GM18861 (cell line): ENCODE measurements around the gene EGF.

Experiments used
- ATAC-seq: cut with Tn5 transposase; IDR thresholded peaks from one replicate; pipeline ENCODE4 v1.9.1; 2021; ENCODE audit not compliant: unreplicated experiment

Gene EGF

DNA sequence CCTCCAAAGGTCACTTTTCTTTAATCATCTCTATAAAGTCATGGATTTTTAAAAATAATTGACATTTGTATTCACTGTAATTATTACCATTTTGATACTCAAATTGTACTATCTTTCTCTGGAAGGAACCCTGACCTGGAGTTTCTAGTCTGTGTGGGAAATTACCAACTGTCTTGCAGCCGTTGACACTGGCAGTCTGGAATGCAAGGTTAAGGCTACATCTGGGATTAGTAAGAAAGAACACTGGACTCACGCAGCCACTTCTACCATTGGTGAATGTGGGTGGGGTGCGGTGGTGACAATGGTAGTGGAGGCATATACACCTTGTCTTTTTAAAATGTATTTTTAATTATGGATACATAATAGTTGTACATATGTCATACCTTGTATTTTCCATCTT lies 40.9 kb downstream of the EGF start:
- no peak for ATAC-seq

DNA sequence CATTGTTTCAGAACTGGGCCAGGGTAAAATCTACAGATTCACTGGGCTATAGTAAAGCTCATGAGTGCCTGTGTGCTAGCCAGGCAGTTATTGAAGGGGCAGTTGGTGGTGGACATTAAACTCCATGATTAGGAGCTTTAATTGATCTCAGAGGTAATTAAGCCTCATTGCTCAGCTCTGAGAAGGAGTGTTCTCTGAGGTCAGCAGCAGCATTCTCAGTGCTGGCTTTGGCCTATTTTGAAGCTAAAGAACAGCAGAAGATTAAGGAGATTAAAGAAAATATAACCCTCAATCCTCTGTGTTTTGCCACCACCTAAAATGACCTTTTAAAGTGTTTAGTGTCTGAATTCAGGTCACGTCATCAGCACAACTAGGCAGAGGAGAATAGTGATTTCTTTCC lies 42.5 kb downstream of the EGF start:
- ATAC-seq = no peak

DNA sequence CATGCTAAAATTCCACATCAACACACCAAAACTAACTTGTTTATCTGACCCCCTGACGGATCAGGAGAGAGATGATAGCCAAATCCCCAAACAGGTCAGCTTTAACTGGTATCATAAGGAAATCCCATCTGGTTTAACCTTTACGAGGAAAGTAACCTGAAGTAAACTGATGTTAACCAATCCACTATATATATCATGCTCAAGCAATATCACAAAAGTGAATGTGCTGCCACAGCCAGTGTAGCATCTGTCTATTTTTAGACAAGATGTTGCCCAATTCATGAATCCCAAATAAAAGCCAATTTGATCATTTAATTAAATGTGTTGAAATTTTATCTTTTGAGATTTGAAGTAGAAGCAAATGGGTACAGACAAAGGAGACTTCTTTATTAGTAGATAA lies 44.5 kb downstream of the EGF start:
- no peak for ATAC-seq

DNA sequence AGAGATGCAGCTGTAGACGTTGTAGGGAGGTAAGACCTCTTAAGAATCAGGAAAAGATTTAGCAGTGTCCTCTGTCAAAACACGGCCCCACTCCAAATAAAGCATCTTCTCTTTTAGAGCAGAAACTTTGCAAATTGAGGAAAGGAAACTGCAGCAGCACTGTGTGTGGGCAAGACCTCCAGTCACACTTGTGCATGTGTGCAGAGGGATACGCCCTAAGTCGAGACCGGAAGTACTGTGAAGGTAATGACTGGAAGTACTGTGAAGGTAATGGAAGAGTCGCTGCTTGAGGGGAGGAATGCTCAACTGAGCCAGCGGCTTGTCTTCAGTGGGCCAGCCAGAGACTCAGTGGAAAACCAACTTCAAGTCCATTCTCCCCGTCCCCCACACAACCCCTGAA lies 46.5 kb downstream of the EGF start:
- ATAC-seq = no peak

DNA sequence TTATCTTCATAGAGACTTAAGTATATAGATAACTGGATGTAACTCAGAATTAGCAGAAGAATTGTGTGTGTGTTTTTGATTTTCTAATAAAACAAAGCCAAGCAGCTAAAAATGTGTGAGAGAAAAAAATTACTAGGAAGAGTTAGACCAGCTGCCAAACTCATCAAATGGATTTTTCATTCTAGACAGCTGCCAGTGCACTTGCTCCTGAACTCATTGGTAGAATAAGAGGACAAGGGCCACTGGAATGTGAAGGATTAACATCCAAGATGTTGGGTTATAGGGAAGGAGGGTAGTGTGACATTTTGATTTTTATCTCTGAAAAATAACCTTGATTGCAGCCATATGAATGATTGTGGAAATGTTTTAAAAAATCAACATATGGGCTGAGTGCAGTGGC lies 49.7 kb downstream of the EGF start:
- no peak for ATAC-seq

DNA sequence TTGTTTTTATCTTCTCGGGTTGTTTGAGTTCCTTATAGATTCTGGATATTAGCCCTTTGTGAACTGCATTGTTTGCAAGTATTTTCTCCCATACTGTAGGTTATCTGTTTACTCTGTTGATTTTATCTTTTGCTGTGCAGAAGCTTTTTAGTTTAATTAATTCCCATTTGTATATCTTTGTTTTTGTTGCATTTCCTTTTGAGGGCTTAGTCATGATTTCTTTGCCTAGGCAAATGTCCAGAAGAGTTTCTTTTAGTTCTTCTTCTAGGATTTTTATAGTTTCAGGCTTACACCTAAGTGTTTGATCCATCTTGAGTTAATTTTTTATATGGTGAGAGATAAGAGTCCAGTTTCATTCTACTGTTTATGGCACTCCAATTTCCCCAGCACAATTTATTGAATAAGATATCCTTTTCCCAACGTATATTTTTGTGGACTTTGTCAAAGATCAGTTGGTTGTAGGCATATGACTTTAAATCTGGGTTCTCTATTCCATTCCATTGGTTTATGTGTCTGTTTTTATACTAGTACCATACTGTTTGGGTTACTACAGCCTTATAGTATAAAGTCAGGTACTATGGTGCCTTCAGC lies 54.3 kb downstream of the EGF start:
- no peak for ATAC-seq

DNA sequence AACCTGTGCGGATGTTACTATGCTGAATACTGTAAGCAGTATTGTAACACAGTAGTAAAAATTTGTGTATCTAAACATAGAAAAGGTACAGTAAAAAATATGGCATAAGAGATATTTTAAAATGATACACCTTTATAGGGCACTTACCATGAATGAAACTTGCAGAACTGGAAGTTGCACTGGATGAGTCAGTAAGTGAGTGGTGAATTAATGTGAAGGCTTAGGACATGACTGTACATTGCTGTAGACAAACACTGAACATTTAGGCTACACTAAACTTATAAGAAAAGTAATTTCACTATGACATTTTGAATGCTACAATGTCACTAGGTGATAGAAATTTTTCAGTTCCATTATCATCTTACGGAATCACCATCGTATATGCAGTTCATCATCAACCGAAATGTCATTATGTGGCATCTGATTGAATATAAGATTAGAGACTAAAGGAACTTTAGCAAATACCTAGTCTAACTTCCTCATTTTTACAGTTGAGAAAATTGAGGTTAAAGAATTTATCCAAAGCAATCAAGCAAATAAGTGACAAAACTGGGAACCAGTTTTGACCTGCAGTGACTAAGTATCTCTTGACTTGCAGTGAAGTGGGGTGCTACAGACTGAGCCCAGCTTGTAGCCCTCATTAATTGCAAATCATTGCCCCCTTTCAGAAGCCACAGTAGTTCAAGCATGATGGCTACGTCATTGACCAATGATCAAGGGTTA lies 55.3 kb downstream of the EGF start:
- ATAC-seq = peak; percentile 54

DNA sequence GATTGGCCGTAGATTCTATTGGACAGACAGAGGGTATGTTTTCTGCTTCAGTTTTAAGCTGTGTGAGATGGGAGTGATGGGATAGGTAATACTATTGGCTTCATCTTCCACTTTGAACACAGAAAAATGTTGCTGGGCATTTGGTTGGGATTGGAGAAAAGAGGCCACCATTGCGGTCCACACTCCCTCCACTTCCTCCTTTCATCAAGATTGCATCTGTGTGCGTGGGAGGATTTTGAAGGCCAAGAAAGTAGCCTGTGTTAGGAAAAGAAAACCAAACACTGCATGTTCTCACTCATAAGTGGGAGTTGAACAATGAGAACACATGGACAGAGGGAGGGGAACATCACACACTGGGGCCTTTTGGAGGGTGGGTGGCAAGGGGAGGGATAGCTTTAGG lies 56.4 kb downstream of the EGF start:
- ATAC-seq = no peak

DNA sequence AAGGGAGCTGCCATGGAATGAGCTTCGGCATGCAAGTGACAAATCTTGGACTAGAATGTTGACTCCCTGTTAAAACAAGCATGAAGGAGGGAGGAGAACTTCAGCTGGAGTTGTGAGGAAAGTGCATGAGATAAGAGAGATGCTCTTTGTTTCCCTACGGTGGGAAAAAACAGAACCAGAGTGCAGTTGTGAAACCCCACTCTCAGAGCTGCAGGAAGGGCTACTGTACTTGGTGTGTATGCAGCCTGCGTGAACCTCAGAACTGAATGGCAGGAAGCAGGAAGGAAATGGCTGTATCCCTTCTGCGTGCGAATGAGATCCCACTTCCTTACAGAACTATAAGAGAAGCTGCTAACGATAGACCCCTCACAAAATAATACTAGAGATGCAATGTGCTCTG lies 57.2 kb downstream of the EGF start:
- ATAC-seq = no peak

DNA sequence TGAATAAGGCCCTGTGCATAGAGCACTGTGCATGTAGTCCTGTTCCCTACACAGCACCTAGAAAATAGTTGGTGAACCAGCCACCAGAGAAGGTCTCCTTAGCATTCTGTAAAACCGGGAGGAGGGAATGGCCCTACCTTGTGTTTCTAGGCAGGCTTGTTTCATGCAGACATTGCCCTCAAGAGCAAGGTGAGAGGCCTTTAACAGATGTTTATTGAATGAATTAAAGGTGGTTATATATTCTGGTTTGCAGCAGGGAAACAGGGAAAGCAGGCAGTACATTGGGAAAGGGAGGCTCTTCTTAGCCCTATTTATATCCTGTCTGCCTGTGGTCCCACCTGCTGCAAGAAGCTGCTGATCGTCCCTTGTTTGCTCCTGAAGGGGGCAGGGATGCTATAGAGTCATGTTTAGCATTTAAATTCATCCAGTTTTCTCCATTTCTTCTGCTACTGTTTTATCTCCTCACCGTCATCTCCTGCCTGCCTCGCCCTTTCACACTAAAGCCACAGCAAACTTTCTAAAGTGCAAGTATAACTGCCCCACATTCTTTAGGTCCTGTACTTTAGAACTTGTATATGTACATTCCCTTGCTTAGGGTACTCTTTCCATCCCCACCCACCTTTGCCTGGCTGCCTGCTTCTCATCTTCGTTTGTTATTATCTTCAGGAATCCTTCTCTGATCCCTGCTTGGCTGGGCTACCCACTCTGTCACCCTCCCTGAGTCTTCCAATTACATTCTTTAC lies 60.3 kb downstream of the EGF start:
- ATAC-seq = no peak

DNA sequence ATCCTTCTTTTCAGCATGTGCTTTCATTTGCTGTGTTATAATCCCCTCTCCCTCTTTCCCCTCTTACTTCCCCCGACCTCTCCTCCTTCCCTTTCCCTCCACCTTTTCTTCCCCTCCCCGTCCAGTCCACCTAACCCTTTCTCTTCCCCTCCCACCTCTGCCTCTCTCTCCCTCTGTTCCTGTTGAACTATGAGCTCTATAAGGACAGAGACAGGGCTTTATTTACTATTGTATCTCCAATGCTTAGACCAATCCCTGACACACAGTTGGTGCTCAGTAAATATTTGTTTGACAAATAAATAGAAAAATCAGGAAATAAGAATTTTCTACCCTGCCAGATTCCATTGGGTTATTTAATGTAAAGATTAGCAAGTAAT lies 60.8 kb downstream of the EGF start:
- ATAC-seq = no peak

DNA sequence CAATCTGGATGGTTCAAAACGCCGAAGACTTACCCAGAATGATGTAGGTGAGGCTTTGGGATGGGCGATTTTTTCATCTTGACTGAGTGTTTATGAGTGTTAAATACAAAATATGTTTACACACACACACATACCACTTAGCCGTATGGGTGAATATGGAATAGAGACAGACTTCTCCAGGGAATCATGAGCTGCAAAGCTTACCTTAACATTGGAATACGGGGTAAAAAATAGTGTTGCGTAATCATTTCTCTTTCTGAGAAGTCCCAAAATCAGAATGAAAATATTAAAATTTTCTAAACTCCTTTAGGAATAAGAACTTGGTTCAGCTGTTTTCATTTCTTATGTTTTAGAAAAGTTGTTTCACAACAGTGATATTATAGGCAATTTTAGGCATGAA lies 63.5 kb downstream of the EGF start:
- ATAC-seq = no peak

DNA sequence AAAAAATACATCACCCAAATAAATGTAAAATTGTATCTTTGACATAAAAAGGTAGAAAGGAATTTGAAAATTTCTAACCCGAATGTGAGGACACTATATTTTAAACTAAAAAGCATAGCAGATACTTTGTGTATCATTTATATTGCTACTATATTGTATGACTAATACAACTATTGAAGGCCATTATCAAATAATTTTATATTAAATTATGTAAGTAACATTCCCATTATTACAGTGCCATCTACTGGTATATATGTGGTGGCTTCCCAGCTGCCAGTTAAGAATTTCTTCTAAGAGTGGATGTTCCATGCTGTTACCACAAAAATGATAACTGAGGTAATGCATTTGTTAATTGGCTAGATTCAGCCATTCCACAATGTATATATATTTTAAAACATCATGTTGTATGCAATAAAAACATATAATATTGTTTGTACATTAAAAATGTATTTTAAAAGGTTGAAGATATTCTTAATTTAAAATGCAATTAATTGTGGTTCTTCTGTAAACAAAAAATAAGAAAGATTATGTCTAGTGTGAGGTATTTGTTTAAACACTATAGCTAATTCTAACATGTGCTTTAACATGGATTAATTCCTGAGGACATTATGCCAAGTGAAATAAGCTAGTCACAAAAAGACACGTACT lies 65.3 kb downstream of the EGF start:
- no peak for ATAC-seq

DNA sequence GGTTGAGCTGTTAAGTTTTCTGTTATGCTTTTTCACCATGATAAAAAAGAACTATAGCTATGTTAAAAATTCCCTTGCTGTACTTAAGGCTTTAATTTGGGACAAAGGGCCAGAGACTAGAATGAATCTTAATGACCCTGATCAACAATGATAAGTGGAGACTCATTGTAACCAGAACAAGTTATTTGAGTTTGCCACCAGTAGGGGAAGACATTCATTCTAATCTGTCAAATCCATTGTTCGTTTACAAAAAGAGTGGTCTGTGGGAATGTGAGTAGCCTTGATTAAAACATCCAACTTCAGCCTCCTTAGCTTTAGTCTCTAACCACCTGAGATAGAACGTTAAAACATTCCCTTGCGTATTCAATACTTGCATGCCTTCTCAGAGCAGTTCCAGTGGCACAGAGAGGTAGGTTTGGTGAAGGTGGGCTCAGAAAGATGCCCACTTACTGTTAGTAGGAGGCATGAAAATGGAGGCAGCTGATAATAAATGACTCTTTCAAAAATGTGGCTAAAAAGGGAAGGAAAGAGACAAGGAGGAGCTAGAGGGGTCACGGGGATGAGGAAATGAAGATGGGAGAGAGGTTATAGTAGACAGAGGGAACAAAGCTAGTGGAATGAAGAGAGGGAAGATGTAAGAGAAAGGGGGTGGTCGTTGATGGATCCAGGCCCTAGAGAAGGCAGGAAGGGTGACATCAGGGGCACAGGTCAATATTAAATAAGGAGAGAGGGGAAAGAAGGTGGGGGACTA lies 66.2 kb downstream of the EGF start:
- no peak for ATAC-seq

DNA sequence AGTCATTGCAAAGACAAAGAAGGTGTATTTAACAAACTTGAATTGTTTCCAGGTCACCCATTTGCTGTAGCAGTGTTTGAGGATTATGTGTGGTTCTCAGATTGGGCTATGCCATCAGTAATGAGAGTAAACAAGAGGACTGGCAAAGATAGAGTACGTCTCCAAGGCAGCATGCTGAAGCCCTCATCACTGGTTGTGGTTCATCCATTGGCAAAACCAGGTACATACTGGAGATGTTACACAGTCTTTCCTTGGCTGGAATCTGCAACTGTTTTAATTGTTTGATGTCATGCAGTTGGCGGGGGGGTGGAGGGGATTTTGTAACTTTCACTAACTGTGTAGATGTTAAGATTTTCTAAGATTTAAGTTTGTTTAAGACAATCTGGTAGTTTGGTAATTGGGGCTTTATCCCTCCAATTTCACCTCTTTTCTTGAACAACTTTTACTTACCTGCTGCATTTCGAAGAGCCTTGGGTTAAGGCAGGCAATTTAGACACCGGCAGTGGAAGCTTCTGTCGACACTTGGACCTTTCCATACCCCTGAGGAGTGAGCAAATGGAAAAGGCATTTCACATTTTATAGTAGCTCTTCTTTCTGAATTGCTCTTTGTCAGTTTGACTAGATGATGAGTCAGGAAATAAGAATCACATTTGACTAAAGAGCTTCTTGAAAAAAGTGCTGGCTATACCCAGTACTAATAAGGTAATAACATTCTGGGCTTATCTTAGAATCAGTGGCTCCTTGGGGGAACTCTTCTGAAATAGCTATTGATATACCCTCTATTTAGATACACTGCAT lies 67.4 kb downstream of the EGF start:
- no peak for ATAC-seq

DNA sequence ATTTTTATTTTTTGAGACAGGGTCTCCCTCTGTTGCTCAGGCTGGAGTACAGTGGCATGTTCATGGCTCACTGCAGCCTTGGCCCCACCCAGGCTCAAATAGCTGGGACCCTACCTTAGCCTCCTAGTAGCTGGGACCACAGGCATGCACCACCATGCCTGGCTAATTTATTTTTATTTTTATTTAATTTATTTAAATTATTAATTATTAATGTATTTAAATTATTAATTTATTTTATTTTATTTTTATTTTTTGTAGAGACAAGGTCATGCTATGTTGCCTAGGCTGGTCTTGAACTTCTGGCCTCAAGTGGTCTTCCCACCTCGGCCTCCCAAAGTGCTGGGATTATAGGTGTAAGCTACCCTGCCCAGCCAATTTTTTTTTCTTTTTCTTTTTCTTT lies 69.3 kb downstream of the EGF start:
- no peak for ATAC-seq

DNA sequence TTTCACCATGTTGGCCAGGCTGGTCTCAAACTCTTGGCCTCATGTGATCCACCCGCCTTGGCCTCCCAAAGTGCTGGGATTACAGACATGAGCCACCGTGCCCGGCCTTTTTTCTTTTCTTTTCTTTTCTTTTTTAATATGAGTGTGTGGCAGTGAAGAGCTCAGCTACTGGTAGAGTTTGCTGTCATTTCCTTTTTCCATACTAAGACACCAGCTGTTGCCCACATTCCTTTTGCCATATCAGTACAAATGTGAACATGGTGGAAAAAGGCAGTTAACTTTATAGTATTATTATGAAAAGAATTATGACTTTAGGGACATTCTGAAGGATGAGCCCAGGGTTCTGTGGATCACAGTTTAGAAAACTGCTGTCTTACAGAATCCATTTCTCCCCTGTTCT lies 69.8 kb downstream of the EGF start:
- no peak for ATAC-seq

DNA sequence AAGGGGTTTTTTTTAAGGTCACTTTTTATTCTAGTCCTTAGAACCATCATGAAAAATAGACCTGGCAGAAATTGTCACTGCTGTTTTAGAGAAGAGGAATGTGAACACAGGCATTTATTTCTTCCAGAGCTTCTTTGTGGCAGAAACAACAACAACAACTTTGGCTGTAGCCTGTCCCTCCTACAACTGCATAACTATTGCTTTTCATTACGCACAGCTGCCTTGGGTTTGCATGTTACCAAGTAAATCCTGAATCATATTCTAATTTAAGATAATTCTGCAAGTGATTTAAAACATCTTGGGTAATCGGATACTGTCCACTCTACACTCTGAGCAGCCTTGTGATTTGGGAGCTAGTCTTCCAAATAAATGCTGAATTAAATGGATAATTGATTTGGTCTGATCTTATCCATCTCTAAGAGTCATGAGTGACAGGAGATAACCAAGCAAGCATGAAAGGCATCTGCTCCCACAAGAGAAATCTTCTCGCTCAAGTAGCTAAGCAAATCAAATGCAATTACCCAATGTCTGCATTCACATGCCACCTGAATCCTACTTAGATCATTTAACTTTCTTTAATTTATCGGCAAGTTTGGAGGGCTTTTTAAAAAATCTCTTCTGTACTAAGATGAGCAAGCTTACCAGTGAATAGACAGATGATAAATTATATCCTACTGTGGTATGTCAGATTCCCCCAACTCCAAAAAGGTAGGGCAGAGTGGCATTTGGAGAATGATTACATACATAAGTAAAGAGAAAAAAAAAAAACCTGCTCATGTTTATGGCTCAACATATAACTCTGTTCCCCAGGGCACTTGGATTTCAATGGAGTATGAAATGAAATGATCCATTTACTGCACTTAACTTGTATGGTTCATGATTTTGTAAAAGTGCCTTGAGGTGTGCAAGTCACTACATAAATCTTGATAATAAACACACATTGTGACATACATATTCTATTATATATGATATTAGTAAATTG lies 73.6 kb downstream of the EGF start:
- no peak for ATAC-seq

DNA sequence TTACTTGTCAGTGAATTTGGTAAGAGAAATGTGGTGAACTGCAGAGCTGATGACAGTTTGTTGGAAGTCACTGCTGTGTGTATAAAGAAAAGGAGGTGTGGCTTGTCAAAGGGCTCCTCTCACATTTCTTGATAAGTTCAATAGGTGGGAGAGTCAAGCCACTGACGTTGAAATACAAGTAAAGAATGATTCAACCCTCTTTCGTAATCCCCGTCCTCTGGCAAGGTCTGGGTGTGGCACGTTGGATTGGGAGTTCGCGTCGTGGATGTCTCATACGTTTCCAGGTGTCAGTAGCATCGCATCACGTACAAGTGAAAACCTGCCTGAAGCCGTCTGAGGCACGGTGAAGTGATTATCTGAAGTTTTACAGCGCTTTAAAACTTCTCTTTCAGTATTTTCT lies 76.4 kb downstream of the EGF start:
- ATAC-seq = no peak
